GM12878 (cell line): Measurements from ENCODE around the gene UQCC2. TPM values are rescaled to one million over a fixed set of nuclear protein-coding genes. Genes with fewer than 3 reads are reported as not detected.
A peak's percentile ranks its signal among the peaks of the same experiment; 100 is the strongest.

Experiments used
- ATAC-seq: fragments of 200-7000 bp; cut with Tn5 transposase; 3 replicates; pipeline ENCODE4 v1.9.1; 2020; ENCODE audit warnings: mild to moderate bottlenecking, moderate library complexity
- BruUV-seq: library from RNA; stranded (reverse); fragments of 400-500 nt; replicated peaks from 2 replicates; lab custom pipeline; 2021; lab: Mats Ljungman, UMichigan
- CTCF ChIA-PET: fragments of 300-600 bp; sonication (Branson Sonifier 250); formaldehyde crosslinking; extraction: SDS; loops from one replicate; lab custom pipeline; 2021; ENCODE audit warnings: inconsistent platforms; lab: Yijun Ruan, JAX
- POLR2A ChIA-PET: fragments of 350-600 bp; formaldehyde crosslinking; extraction: SDS; loops from one replicate; lab custom pipeline; 2021; ENCODE audit warnings: inconsistent platforms; lab: Charles Lee
- RAD21 ChIA-PET: fragments of 300-600 bp; sonication (Branson Sonifier 250); formaldehyde crosslinking; loops from one replicate; lab custom pipeline; 2023; ENCODE audit warnings: antibody characterized with exemption; ENCODE audit not compliant: unreplicated experiment; lab: Charles Lee
- SMC1A ChIA-PET: fragments of 300-600 bp; sonication (Branson Sonifier 250); formaldehyde crosslinking; loops from one replicate; lab custom pipeline; 2023; ENCODE audit not compliant: unreplicated experiment, uncharacterized antibody; lab: Charles Lee
- DNase-seq: peaks from one replicate; pipeline ENCODE4 v3.0.0-alpha.2; 2011; ENCODE audit warnings: low read depth, low spot score
- FAIRE-seq: peaks from 3 replicates; lab custom pipeline; 2011; peaks lifted over from hg19 to GRCh38; lab: Jason Lieb, UNC
- H2AFZ ChIP-seq: 2 replicates; pipeline ENCODE4 v1.6.0; 2011; ENCODE audit warnings: low read depth, low read length, control low read depth; ENCODE audit not compliant: control insufficient read depth
- H3K27ac ChIP-seq: 2 replicates; pipeline ENCODE4 v1.5.1; 2011; ENCODE audit warnings: control low read depth; ENCODE audit not compliant: control insufficient read depth, insufficient read depth
- H3K27me3 ChIP-seq, 2 experiments: replicated peaks in 1 of 2; 2 replicates each; pipeline versions ENCODE4 v1.6.0 to v1.6.1; 2011; ENCODE audit warnings: low read length in 1 of 2; ENCODE audit not compliant: control insufficient read depth in 2 of 2, insufficient read depth in 2 of 2
- H3K36me3 ChIP-seq, 2 experiments: 2 replicates each; pipeline ENCODE4 v1.5.1; 2011; ENCODE audit warnings: low read length in 1 of 2; ENCODE audit not compliant: control insufficient read depth in 2 of 2, insufficient read depth in 2 of 2
- H3K4me1 ChIP-seq: 2 replicates; pipeline ENCODE4 v1.6.1; 2011; ENCODE audit warnings: mild to moderate bottlenecking, low read length, moderate library complexity, mixed read lengths; ENCODE audit not compliant: control insufficient read depth, insufficient read depth
- H3K4me2 ChIP-seq: 2 replicates; pipeline ENCODE4 v1.6.0; 2011; ENCODE audit warnings: control low read depth; ENCODE audit not compliant: control insufficient read depth, insufficient read depth
- H3K4me3 ChIP-seq: fragments of 200-600 bp; sonication (generic); 2 replicates; pipeline ENCODE4 v1.5.1; 2016
- H3K79me2 ChIP-seq: 2 replicates; pipeline ENCODE4 v1.6.0; 2011; ENCODE audit warnings: low read length; ENCODE audit not compliant: control insufficient read depth, insufficient read depth
- H3K9ac ChIP-seq: 2 replicates; pipeline ENCODE4 v1.8.0; 2011; ENCODE audit warnings: low read length, control low read depth, mixed read lengths; ENCODE audit not compliant: control insufficient read depth, insufficient read depth
- H3K9me3 ChIP-seq: replicated peaks from 3 replicates; pipeline ENCODE4 v1.5.1; 2011; ENCODE audit warnings: mild to moderate bottlenecking, low read length; ENCODE audit not compliant: control insufficient read depth, insufficient read depth
- H4K20me1 ChIP-seq: 2 replicates; pipeline ENCODE4 v1.6.0; 2011; ENCODE audit not compliant: control insufficient read depth, insufficient read depth
- ATF7 ChIP-seq: fragments of 450-650 bp; IDR thresholded peaks from 2 replicates; pipeline ENCODE4 v1.6.1; 2016; ENCODE audit warnings: low read depth, mild to moderate bottlenecking
- ETV6 ChIP-seq, 2 experiments: fragments of 450-650 bp in 1 of 2; IDR thresholded peaks in 1 of 2; conservative IDR thresholded peaks in 1 of 2; 2 replicates each; pipeline ENCODE4 v1.6.1; 2014; ENCODE audit warnings: antibody characterized with exemption in 1 of 2, borderline replicate concordance in 1 of 2, low read depth in 1 of 2, mild to moderate bottlenecking in 1 of 2, moderate library complexity in 1 of 2
- HCFC1 ChIP-seq: fragments of 150-350 bp; IDR thresholded peaks from 2 replicates; pipeline ENCODE4 v1.6.1; 2014; ENCODE audit warnings: low read length
- JUND ChIP-seq: IDR thresholded peaks from 2 replicates; pipeline ENCODE4 v1.6.1; 2012; ENCODE audit warnings: low read depth, mild to moderate bottlenecking, low read length, improper control_type of control experiment, moderate library complexity
- KDM1A ChIP-seq: fragments of 200-600 bp; sonication (generic); IDR thresholded peaks from 2 replicates; pipeline ENCODE4 v1.6.1; 2016; ENCODE audit warnings: borderline replicate concordance
- NFYA ChIP-seq: IDR thresholded peaks from 2 replicates; pipeline ENCODE4 v1.6.1; 2011; ENCODE audit warnings: low read depth, mild to moderate bottlenecking, low read length, improper control_type of control experiment, borderline replicate concordance
- NRF1 ChIP-seq: conservative IDR thresholded peaks from 2 replicates; pipeline ENCODE4 v1.6.1; 2011; ENCODE audit warnings: mild to moderate bottlenecking, low read depth, low read length, improper control_type of control experiment
- SIX5 ChIP-seq: IDR thresholded peaks from 2 replicates; pipeline ENCODE4 v1.6.1; 2011; ENCODE audit warnings: mild to moderate bottlenecking, low read depth, low read length, moderate library complexity; ENCODE audit not compliant: severe bottlenecking
- SMAD1 ChIP-seq: fragments of 450-650 bp; IDR thresholded peaks from 2 replicates; pipeline ENCODE4 v1.6.1; 2018; ENCODE audit warnings: mild to moderate bottlenecking, low read depth; ENCODE audit not compliant: partially characterized antibody
- SREBF2 ChIP-seq: IDR thresholded peaks from 2 replicates; pipeline ENCODE4 v1.6.1; 2012; ENCODE audit warnings: mild to moderate bottlenecking, low read length
- WGBS: methylation state at CpG from one replicate; pipeline ENCODE4 v1.1.6; 2016; ENCODE audit warnings: low lambda C conversion rate; ENCODE audit not compliant: insufficient replicate concordance, insufficient coverage; ENCODE audit errors: missing lambda C conversion rate; 5-methylcytosine and 5-hydroxymethylcytosine counted together
- in situ Hi-C: fragments of 300-500 bp; cut with MboI; formaldehyde crosslinking; loops from 9 replicates; pipeline ENCODE4 v1.14.3; 2018; ENCODE audit warnings: mixed read lengths
- intact Hi-C: fragments of 100-400 bp; cut with micrococcal nuclease; formaldehyde crosslinking; loops from one replicate; pipeline ENCODE4 v1.14.2; 2022; ENCODE audit not compliant: unreplicated experiment
- polyA plus RNA-seq, 11 experiments: library from polyadenylated mRNA; depleted of rRNA in 4 of 11; unstranded in 6 of 11; stranded (reverse) in 5 of 11; fragments of >200 nt; fragmentation: Nextera tagmentation in 4 of 11; fragmentation: Illumina TruSeq in 1 of 11; extraction: Ambion mirVana in 4 of 11; extraction: Trizol in 1 of 11; gene quantifications; 1 replicate in 1 of 11; 2 replicates in 10 of 11; pipeline versions ENCODE4 v1.2.1 to v1.2.3, GENCODE V29; 2011 to 2016; ENCODE audit warnings: inconsistent platforms in 2 of 11, missing spikeins in 2 of 11, low read depth in 1 of 11
- total RNA-seq, 4 experiments: library from RNA; depleted of rRNA in 3 of 4; stranded (reverse); fragments of >200 nt in 3 of 4; fragmentation: Illumina TruSeq in 1 of 4; extraction: Trizol in 1 of 4; gene quantifications; 2 replicates each; pipeline versions ENCODE4 v1.2.1 to v1.2.3, GENCODE V29; 2013 to 2021
- TF ChIP-seq, protein P1 (sequence below): fragments of 450-650 bp; formaldehyde crosslinking; IDR thresholded peaks from 2 replicates; pipeline ENCODE4 v1.4.0; 2020; ENCODE audit warnings: mild to moderate bottlenecking, moderate library complexity

Gene UQCC2
- total and polyA plus RNA-seq, 10 of the 15 experiments (the other 5 are each of a cell fraction or from before 2014, with no cell fraction given): 40.6 to 478 (median 71.2) TPM

GRCh38 chr6:33745548-33745947 is 34.0 kb upstream of the UQCC2 start:
- no peak overlapping the region for H3K4me3 ChIP-seq
- H3K9me3 ChIP-seq: no peaks in the 10 kb centered on the region
- SMC1A ChIA-PET: interaction anchor here (0.9 to 1.1 kb wide), 2 partner anchors 34 to 156 kb away, joined by 3 to 4 read pairs; partner anchors contain the start of gene UQCC2
- CTCF ChIA-PET: interaction anchor here (0.8 to 7.2 kb wide), 6 partner anchors 12 to 156 kb away, joined by 3 to 46 read pairs (median 6); partner anchors contain the start of gene UQCC2
- no peak overlapping the region for H2AFZ ChIP-seq
- no peaks in the 10 kb centered on the region for H3K36me3 ChIP-seq
- no peak overlapping the region for H3K27ac ChIP-seq
- POLR2A ChIA-PET: interaction anchor here (0.6 kb wide), 1 partner anchor 513 kb away, joined by 4 read pairs; no protein-coding TSS in a partner anchor
- RAD21 ChIA-PET: interaction anchor here (1.4 kb wide), 1 partner anchor 34 kb away, joined by 3 read pairs; the partner anchor contains the start of gene UQCC2
- intact Hi-C loops: no loop called here
- no peaks in the 10 kb centered on the region for H4K20me1 ChIP-seq
- in situ Hi-C loops: no loop called here
- no peak overlapping the region for H3K9ac ChIP-seq
- no peaks in the 10 kb centered on the region for H3K79me2 ChIP-seq
- no peaks in the 10 kb centered on the region for H3K4me1 ChIP-seq
- FAIRE-seq (no peak), ATAC-seq (no peak), DNase-seq (no peak)
- H3K4me2 ChIP-seq: no peak overlapping the region
- no peak for TF ChIP-seq JUND
- TF ChIP-seq SIX5: no peak
- no peak for TF ChIP-seq ATF7
- TF ChIP-seq SREBF2: no peak
- no peaks in the 10 kb centered on the region; a peak in 1 of 4 replicates for H3K27me3 ChIP-seq
- BruUV-seq: no TSS peak
- 16% methylated on average over 7 of the region's 7 CpGs for WGBS

- FAIRE-seq (no peak), ATAC-seq (peak; percentile 24), DNase-seq (no peak)
- SMC1A ChIA-PET: interaction anchor here (0.7 to 1.1 kb wide), 4 partner anchors 32 to 155 kb away, joined by 3 to 4 read pairs (median 3); partner anchors contain the start of gene UQCC2
- Histone ChIP-seq H3K27ac (no peak overlapping the region), H3K4me2 (no peak overlapping the region), H2AFZ (no peak overlapping the region), H3K4me1 (no peaks in the 10 kb centered on the region), H3K79me2 (no peaks in the 10 kb centered on the region), H3K9ac (no peak overlapping the region), H3K9me3 (no peaks in the 10 kb centered on the region), H3K4me3 (no peak overlapping the region), H3K36me3 (no peaks in the 10 kb centered on the region), H3K27me3 (no peaks in the 10 kb centered on the region; a peak in 1 of 4 replicates), H4K20me1 (no peaks in the 10 kb centered on the region)
- BruUV-seq: no TSS peak
- in situ Hi-C loops (no loop called here), intact Hi-C loops (loop anchor here (1.0 kb wide), 2 partner anchors 160 to 409 kb away; no protein-coding TSS in a partner anchor)
- RAD21 ChIA-PET: interaction anchor here (0.6 to 1.5 kb wide), 6 partner anchors 30 to 531 kb away, joined by 3 to 5 read pairs (median 3); partner anchors contain the start of gene UQCC2
- CTCF ChIA-PET: interaction anchor here (0.6 to 7.2 kb wide), 13 partner anchors 11 to 1353 kb away, joined by 3 to 46 read pairs (median 5); partner anchors contain the start of gene UQCC2
- WGBS: 34% methylated on average over 12 of the region's 13 CpGs
- POLR2A ChIA-PET: interaction anchor here (0.6 kb wide), 1 partner anchor 163 kb away, joined by 7 read pairs; no protein-coding TSS in a partner anchor
- TF ChIP-seq NRF1: no peak
- TF ChIP-seq KDM1A: no peak
- TF ChIP-seq SMAD1: no peak
- TF ChIP-seq HCFC1: no peak
- TF ChIP-seq ETV6 (conservative IDR thresholded peaks at IDR 0.05 in 1 of 2, IDR thresholded peaks at IDR 0.05 in 1 of 2; ENCODE audit: borderline replicate concordance in 1 of 2, low read depth in 1 of 2): no peak
- TF ChIP-seq, protein P1, sequence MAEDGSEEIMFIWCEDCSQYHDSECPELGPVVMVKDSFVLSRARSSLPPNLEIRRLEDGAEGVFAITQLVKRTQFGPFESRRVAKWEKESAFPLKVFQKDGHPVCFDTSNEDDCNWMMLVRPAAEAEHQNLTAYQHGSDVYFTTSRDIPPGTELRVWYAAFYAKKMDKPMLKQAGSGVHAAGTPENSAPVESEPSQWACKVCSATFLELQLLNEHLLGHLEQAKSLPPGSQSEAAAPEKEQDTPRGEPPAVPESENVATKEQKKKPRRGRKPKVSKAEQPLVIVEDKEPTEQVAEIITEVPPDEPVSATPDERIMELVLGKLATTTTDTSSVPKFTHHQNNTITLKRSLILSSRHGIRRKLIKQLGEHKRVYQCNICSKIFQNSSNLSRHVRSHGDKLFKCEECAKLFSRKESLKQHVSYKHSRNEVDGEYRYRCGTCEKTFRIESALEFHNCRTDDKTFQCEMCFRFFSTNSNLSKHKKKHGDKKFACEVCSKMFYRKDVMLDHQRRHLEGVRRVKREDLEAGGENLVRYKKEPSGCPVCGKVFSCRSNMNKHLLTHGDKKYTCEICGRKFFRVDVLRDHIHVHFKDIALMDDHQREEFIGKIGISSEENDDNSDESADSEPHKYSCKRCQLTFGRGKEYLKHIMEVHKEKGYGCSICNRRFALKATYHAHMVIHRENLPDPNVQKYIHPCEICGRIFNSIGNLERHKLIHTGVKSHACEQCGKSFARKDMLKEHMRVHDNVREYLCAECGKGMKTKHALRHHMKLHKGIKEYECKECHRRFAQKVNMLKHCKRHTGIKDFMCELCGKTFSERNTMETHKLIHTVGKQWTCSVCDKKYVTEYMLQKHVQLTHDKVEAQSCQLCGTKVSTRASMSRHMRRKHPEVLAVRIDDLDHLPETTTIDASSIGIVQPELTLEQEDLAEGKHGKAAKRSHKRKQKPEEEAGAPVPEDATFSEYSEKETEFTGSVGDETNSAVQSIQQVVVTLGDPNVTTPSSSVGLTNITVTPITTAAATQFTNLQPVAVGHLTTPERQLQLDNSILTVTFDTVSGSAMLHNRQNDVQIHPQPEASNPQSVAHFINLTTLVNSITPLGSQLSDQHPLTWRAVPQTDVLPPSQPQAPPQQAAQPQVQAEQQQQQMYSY (CRISPR knock-in tag): no peak
- no peak for TF ChIP-seq NFYA
Measured at GRCh38 chr6:33744895-33745546, 33.5 kb upstream of the UQCC2 start.
